ENCODE data around the gene DHX40. TPM values are rescaled to one million over a fixed set of nuclear protein-coding genes. Genes with fewer than 3 reads are reported as not detected.

DHX40 gene, protein sequence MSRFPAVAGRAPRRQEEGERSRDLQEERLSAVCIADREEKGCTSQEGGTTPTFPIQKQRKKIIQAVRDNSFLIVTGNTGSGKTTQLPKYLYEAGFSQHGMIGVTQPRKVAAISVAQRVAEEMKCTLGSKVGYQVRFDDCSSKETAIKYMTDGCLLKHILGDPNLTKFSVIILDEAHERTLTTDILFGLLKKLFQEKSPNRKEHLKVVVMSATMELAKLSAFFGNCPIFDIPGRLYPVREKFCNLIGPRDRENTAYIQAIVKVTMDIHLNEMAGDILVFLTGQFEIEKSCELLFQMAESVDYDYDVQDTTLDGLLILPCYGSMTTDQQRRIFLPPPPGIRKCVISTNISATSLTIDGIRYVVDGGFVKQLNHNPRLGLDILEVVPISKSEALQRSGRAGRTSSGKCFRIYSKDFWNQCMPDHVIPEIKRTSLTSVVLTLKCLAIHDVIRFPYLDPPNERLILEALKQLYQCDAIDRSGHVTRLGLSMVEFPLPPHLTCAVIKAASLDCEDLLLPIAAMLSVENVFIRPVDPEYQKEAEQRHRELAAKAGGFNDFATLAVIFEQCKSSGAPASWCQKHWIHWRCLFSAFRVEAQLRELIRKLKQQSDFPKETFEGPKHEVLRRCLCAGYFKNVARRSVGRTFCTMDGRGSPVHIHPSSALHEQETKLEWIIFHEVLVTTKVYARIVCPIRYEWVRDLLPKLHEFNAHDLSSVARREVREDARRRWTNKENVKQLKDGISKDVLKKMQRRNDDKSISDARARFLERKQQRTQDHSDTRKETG
- 49.6 and 66.3 TPM in 2 replicates for total RNA-seq

DNA sequence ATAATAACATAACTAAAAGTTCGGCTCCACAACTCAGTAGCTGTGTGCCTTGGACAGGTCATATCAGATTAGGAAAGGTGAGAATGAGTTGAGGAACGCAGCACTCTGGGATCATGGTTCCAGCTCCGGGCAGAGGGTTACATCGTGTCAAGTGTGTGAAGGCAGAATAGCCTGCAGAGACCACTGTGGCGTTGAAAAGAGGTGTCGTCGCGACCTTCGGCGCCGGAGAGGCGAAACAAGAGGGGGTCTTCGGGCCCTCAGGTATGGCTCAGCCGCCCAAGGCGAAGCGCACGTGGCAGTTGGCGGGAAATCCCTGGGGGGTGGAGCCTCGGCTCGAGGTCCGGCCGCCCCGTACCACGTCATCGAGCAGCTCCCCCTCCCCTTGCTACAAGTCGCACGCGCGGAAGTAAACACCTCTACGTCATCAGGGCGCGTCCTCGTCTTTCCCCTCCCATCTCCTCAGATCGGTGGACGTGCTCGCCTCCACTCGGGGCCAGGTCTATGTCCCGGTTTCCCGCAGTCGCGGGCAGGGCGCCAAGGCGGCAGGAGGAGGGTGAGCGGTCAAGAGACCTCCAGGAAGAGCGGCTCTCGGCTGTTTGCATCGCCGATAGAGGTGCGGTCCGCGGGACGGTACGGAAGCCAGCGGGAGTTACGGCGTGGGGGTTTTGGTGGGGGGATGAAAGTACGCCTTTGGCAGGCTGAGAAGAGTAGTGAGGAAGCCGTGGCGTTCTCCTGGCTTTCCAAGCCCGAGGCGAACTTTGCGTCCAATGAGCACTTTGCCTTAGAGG lies at the start of gene DHX40:
TSS of gene DHX40 (plus strand) at position 440 of the 788 bp plus-strand sequence. CDS start at position 502, 62 bp downstream.

DNA sequence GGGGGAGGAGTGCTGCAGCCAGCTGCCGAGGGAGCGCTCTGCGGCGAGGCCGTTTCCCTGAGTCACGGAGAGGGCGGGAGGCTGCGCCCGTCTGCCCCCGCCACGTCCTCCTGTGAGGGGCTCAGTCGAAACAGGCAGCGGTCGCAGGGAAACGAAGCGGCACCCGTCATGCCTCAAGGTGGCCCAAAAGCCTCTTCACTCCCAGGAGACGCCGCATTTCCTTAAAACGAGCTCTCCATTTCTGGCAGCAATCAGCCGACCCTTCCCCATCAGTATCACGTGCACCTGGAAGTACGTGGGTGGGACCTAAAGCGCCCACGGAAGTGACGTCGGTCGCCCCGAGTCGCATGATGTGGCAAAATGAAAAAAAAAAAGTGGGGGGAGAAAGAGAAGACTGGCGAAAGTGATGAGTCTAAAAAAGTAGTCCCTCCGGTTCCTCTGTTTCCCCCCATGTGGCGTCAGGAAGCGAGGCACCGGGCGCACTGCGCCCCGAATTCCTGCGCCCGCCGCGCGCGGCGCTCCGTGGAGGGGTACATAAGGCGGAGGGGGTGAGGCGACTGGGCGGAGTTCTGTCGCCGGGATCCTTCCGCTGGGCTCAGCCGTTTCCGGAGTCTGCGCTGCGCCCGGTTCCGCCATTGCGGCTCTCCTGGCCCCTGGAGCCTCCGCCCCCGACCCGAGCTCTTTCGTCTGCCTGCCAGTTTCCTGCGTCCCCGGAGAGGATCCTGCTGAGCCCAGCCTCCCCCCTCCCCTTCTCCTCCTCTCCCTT lies 54.1 kb downstream of the DHX40 start, which contains the start of gene CLTC:
TSS of gene CLTC (plus strand) at position 598 of the 766 bp plus-strand sequence. CDS start 237 bp downstream, outside the sequence.

Other genes with a start within 250 kb of the DHX40 start
- gene YPEL2, start 234.0 kb upstream of the DHX40 start, total RNA-seq = 15.1 and 21.5 TPM in 2 replicates
- gene CLTC, start 54.3 kb downstream of the DHX40 start, total RNA-seq = 533 and 687 TPM in 2 replicates
- 18.1 and 23.0 TPM in 2 replicates for gene PTRH2, start 141.8 kb downstream of the DHX40 start, total RNA-seq
- 144 and 174 TPM in 2 replicates for gene VMP1, start 142.0 kb downstream of the DHX40 start, total RNA-seq

Data from smooth muscle cell of the pulmonary artery (primary cell).